ENCODE data around the gene IFITM5.

IFITM5 gene

DNA sequence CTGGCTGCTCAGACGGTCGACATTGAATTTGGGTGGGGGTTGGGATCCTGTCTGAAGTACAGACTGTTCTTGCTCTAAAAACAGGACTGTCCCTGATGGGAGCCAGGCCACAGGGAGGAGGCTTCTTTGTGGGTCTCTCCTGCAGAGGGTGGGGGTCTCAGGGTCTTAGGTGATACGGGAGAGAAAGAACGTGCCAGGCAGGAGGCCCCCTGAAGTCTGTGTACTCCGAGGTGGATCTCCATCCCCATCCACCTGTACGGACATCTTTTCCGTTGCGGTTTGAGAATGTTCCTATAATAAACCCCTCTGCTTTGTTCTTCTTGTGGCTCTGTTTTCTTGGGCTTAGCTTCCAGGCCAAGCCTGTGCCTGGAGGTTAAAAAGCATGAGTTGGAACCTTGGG lies 46.7 kb downstream of the IFITM5 start:
- Histone ChIP-seq H3K27ac (ENCODE audit: low read depth, low read length) (no peak overlapping the region), H3K27me3 (ENCODE audit: insufficient read depth, low read length) (no peaks in the 10 kb centered on the region), H3K36me3 (ENCODE audit: insufficient read depth, low read length) (peaks cover 26% of the 10 kb centered on the region), H2AFZ (ENCODE audit: low read length, unreplicated experiment) (no peak overlapping the region), H3K4me3 (ENCODE audit: low read depth, low read length) (no peak overlapping the region), H3K79me2 (ENCODE audit: control insufficient read depth, insufficient read depth, low read length, unreplicated experiment) (no peaks in the 10 kb centered on the region), H3K4me1 (ENCODE audit: control insufficient read depth, insufficient read depth, low read length, unreplicated experiment) (no peaks in the 10 kb centered on the region)

DNA sequence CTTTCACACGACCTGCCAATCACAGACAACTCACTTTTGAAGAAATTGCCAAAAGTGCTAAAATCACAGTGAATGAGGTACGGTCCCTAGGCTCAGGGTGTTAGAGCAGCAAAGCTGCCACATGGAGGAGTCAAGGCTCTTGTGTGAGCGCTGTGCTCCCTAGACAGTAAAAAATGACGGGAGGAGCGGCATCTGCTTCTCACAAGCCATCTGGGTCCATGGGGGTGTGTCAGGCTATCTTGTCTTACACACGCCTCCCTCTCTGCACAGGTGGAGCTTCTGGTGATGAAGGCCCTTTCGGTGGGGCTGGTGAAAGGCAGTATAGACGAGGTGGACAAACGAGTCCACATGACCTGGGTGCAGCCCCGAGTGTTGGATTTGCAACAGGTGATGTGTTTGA lies 47.8 kb downstream of the IFITM5 start:
- peaks cover 26% of the 10 kb centered on the region for H3K36me3 ChIP-seq (ENCODE audit: insufficient read depth, low read length)
- H3K4me3 ChIP-seq (ENCODE audit: low read depth, low read length): no peak overlapping the region
- no peak overlapping the region for H2AFZ ChIP-seq (ENCODE audit: low read length, unreplicated experiment)
- no peak overlapping the region for H3K27ac ChIP-seq (ENCODE audit: low read depth, low read length)
- no peaks in the 10 kb centered on the region for H3K79me2 ChIP-seq (ENCODE audit: control insufficient read depth, insufficient read depth, low read length, unreplicated experiment)
- H3K27me3 ChIP-seq (ENCODE audit: insufficient read depth, low read length): no peaks in the 10 kb centered on the region
- no peaks in the 10 kb centered on the region for H3K4me1 ChIP-seq (ENCODE audit: control insufficient read depth, insufficient read depth, low read length, unreplicated experiment)

DNA sequence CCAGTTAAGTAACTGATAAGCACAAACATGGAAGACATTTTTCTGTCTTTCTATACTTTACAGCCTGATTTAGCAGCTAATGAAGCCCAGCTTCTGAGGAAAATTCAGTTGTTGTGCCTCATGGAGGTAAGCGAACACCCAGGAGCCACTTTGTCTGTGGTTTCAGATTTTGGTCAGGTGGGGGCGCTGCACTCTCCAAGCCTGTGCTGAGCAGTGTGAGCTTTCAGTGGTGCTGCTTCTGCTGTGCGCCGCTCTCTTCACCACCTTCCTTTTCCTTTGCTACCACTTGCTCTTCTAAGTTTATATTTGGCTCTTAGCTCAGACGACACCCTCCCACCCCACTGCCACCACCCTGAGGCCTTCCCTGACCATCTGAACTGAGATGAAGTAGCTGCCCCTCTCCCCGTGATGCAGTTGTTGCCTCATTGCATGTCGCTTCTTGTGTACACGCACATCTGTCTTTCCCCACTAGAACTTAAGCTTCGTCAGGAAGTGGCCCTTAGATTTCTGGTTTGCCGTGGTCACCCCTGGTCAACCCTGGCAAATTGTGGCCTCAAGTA lies 48.5 kb downstream of the IFITM5 start:
- H3K79me2 ChIP-seq (ENCODE audit: control insufficient read depth, insufficient read depth, low read length, unreplicated experiment): no peaks in the 10 kb centered on the region
- no peaks in the 10 kb centered on the region for H3K27me3 ChIP-seq (ENCODE audit: insufficient read depth, low read length)
- no peak overlapping the region for H3K4me3 ChIP-seq (ENCODE audit: low read depth, low read length)
- no peak overlapping the region for H3K27ac ChIP-seq (ENCODE audit: low read depth, low read length)
- H3K4me1 ChIP-seq (ENCODE audit: control insufficient read depth, insufficient read depth, low read length, unreplicated experiment): no peaks in the 10 kb centered on the region
- H2AFZ ChIP-seq (ENCODE audit: low read length, unreplicated experiment): no peak overlapping the region
- peaks cover 26% of the 10 kb centered on the region for H3K36me3 ChIP-seq (ENCODE audit: insufficient read depth, low read length)

DNA sequence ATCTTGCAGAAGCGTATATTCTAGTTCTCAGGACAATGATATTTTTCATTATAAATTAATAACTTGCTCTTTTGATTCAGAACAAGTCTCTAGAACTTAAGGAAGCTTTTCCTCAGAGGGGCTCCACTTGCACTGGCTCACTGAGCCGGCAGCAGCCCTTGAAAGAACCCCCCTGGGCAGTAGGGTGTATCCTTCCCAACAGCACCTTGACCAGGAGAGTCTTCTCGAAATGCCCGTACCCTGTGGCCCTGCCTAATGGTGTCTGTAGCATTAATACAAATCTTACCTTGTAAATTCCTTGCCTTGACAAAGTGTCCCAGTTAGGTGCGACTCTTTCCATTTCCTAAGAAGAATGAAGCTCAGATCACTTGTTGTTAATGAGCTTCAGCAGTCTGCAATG lies 49.1 kb downstream of the IFITM5 start:
- H3K79me2 ChIP-seq (ENCODE audit: control insufficient read depth, insufficient read depth, low read length, unreplicated experiment): no peaks in the 10 kb centered on the region
- H3K36me3 ChIP-seq (ENCODE audit: insufficient read depth, low read length): peaks cover 26% of the 10 kb centered on the region
- H3K27me3 ChIP-seq (ENCODE audit: insufficient read depth, low read length): no peaks in the 10 kb centered on the region

DNA sequence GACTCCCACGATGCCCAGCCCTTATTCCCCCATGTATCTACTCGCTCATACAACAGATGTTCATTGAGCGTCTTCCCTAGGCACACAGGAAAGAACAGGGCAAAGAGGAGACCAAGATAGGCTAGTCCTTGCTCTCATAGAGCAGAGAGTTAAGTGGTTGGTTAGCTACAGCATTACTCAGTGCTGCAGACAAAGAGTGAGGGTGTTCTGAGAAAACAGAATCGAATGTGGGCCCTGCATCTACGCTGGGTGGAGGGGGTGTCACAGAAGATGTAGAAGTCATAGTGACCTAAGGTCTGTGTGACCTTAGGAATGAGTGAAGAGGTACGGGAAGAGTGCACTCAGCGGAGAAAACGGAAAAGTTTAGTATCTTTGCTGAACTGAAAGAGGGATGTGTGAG lies 50.3 kb downstream of the IFITM5 start:
- H3K27ac ChIP-seq (ENCODE audit: low read depth, low read length): no peak overlapping the region
- no peak overlapping the region for H3K4me3 ChIP-seq (ENCODE audit: low read depth, low read length)
- no peak overlapping the region for H2AFZ ChIP-seq (ENCODE audit: low read length, unreplicated experiment)
- no peaks in the 10 kb centered on the region for H3K79me2 ChIP-seq (ENCODE audit: control insufficient read depth, insufficient read depth, low read length, unreplicated experiment)
- no peaks in the 10 kb centered on the region for H3K27me3 ChIP-seq (ENCODE audit: insufficient read depth, low read length)
- peaks cover 26% of the 10 kb centered on the region for H3K36me3 ChIP-seq (ENCODE audit: insufficient read depth, low read length)
- H3K4me1 ChIP-seq (ENCODE audit: control insufficient read depth, insufficient read depth, low read length, unreplicated experiment): no peaks in the 10 kb centered on the region

More for the DNA sequence above, 49.1 kb downstream of the IFITM5 start:
- Histone ChIP-seq H3K4me3 (ENCODE audit: low read depth, low read length) (no peak overlapping the region), H3K27ac (ENCODE audit: low read depth, low read length) (no peak overlapping the region), H3K4me1 (ENCODE audit: control insufficient read depth, insufficient read depth, low read length, unreplicated experiment) (no peaks in the 10 kb centered on the region), H2AFZ (ENCODE audit: low read length, unreplicated experiment) (no peak overlapping the region)

All from ACC112 (cell line).